GM18951 (cell line): ENCODE measurements around the gene SEMA3C.

Experiments
- POLR2A ChIP-seq: IDR thresholded peaks from 4 replicates; pipeline ENCODE4 v1.6.1; 2011; ENCODE audit warnings: mild to moderate bottlenecking; ENCODE audit not compliant: insufficient read length, insufficient read depth; ENCODE audit errors: extremely low read depth
- in situ Hi-C: fragments of 300-500 bp; cut with MboI; formaldehyde crosslinking; loops from one replicate; pipeline ENCODE4 v1.12.0; 2022; ENCODE audit warnings: low sequenced_read_pairs, mixed read lengths, inconsistent platforms; ENCODE audit not compliant: unreplicated experiment

Gene SEMA3C

DNA sequence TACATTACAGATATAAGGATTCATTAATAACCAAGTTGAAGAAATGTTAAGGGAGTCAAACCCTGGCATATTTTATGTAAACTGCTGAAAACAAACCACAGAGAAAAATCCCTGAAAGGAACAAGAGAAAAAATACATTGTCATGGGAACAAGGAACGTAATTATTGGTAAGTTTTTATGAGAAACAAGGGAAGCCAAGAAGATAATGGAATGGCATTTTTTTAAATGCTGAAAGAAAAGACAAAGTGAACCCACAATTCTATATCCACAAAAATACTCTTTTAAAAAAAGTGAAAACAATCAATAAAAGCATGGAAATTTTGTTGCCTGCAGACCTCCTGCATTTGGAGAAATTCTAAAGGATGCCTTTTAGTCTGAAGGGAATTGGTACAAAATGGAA, 144.0 kb downstream of the SEMA3C start:
- no peak for TF ChIP-seq POLR2A
- in situ Hi-C loops = no loop called here

- no peak for TF ChIP-seq POLR2A
- in situ Hi-C loops = no loop called here
These were observed 144.9 kb downstream of the SEMA3C start for GRCh38 chr7:80773787-80774508.

DNA sequence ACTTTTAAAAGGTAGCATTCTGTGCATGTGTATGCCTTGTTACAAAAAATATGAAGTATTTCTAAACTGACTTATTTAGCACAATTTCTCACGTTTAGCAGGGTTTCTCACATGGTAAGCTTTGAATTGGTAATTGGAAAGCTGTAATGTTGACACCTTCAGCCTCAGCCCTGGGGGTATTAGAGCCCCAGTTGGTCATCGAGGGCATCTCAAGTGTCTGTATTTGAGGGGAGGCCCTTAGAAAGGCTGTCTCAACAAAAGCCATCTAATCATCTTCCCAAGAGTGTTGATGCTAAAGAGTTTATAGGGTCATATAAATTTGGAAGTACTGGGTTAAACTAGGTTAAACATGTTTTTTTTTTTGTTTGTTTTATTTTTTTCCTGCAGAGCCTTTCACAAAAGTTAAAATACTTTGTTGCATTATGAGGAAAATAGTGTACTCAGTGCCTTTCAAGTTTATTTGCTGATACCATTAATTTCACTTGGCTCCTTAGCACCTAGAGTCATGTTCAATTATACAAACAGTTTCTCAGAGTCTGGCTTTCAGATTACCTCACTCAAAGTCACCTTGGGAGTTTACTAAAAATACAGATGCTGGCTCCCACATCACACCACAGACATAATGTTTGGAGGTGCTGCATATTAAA, 146.4 kb downstream of the SEMA3C start:
- TF ChIP-seq POLR2A = no peak
- in situ Hi-C loops = no loop called here

DNA sequence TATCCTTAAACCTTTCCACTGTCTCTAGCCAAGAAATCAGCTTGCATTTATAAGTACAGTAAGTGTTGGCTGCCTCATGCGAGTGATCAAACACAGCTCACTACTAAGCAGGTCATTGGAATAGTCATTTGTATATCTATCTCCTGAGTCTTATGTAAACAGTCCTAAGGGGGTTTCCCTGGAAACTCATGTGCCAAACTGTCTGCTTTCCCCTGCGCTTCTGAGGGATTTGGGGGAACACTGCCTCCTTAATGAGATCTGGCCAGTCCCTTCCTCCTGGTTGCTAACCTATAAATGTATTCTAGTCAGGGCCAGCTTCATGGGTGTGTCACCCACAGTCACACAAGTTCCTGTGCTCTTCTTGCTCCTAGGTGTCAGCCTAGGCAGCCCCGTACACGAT, 147.3 kb downstream of the SEMA3C start:
- in situ Hi-C loops = no loop called here
- no peak for TF ChIP-seq POLR2A

DNA sequence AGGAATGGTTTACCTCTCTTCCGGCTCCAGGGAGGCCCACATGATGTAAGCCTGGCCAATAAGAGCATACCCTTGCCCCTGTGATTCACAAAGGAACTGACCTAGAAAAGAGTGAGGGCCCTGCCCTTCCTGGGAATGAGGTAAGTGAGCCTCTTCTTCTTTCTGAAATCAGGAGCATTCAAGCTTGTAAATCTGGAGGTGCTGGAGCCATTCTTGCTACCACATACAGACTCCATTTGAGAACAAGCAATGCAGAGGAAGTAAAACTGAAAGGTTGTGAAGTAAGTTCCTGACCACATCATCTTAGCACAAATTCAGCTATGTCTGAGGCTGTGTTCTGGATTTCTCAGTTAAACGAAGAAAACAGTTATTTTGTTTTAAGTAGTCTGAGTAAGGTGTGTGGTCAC, 148.2 kb downstream of the SEMA3C start:
- in situ Hi-C loops = no loop called here
- TF ChIP-seq POLR2A = no peak

DNA sequence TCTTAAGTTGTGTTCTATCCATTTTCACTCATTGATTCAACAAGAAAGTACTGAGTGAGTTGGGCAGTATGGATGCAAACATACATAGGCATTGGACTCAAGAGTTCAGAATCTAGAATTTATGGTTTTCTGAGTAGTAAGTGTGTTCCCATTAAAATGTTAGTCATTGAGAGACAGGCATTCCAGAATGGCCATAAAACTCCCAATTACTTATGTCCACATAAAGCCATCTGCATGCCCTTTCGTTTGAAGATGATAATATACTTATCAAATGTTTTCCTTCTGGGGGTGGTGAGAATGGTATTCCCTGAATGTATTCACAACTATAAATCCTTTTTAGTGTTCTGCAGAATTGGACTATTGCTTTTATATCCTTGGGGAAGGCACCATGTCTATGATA, 148.8 kb downstream of the SEMA3C start:
- in situ Hi-C loops = no loop called here

GRCh38 chr7:80768756-80769155, 150.1 kb downstream of the SEMA3C start:
- in situ Hi-C loops = no loop called here
- no peak for TF ChIP-seq POLR2A

More for the DNA sequence above, 148.8 kb downstream of the SEMA3C start:
- no peak for TF ChIP-seq POLR2A

DNA sequence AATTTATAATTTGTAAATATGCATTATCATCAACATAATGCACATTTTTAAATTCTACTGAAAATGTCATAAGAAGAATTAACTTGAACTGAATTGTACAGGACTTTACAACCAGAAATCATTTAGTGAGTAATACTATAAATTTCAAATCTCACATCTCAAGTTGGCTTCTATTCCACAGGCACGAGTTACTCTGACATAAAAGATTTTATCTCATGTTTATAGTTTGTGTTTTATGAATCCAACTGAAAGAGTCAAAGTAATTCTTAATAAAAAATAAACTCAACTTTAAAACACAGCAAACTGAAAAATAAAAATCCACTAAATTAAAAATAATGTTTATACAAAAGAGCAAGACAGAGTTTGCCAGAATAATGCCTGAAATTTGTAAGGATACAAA, 151.2 kb downstream of the SEMA3C start:
- TF ChIP-seq POLR2A = no peak
- in situ Hi-C loops = no loop called here

DNA sequence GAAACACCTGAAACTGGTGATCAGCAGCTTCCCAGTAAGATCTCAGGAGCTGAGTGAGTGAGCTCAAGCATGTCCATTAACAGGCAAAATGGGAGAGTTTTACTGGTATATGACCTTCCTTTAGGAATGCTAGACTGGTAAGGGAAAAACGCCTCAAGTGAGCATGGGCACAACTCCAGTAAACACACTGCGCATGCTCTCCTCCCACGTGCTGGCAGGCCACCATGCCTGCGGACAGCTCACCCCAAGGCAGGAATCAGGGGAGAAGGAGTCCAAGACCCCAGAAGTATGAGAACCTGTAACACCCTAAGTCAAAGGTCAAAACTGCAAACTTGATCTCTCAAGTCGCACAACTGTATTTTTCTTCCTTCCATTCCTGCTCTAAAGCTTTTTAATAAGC, 152.1 kb downstream of the SEMA3C start:
- in situ Hi-C loops = no loop called here
- TF ChIP-seq POLR2A = no peak

DNA sequence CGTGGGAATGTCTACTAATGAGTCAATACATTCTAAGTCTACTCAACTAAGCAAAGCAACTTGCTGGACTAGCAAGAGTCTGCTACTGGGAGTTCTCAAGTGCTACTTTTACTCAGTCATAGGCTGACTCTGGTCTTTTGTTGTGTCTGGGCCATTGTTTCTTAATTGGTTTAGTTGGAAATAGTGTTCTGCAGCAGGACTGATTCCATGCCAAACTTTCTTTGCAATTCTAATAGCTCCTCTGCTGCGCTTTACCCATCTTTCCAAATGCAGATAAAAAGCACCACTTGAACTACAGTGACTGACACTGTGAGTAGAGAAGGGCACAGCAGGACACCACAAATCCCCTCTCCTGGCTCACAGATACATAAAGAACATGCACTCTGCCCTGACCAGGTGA, 154.7 kb downstream of the SEMA3C start:
- TF ChIP-seq POLR2A = no peak
- in situ Hi-C loops = no loop called here

DNA sequence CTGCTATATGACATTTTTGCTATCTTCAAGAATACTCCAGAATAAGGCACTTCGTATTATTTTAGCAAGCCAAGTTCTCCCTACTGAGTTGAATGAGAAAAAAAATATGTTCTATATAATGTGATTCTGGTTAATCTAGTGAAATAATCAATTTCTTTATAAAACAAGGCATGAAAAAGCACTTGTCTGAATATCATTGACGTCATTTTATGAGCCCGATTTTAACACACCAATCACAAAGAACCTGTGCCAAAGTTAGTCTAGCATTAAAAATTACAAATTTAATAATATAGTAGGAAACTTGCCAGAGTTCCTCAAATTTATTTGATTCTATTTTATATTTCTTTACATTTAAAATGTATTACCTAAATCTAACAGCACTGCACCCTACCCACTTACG, 155.1 kb downstream of the SEMA3C start:
- in situ Hi-C loops = no loop called here
- TF ChIP-seq POLR2A = no peak

- in situ Hi-C loops = no loop called here
- no peak for TF ChIP-seq POLR2A
These were observed 155.6 kb downstream of the SEMA3C start for GRCh38 chr7:80763289-80763688.

- in situ Hi-C loops = no loop called here
- no peak for TF ChIP-seq POLR2A
These were observed 158.6 kb downstream of the SEMA3C start for GRCh38 chr7:80760292-80760691.

DNA sequence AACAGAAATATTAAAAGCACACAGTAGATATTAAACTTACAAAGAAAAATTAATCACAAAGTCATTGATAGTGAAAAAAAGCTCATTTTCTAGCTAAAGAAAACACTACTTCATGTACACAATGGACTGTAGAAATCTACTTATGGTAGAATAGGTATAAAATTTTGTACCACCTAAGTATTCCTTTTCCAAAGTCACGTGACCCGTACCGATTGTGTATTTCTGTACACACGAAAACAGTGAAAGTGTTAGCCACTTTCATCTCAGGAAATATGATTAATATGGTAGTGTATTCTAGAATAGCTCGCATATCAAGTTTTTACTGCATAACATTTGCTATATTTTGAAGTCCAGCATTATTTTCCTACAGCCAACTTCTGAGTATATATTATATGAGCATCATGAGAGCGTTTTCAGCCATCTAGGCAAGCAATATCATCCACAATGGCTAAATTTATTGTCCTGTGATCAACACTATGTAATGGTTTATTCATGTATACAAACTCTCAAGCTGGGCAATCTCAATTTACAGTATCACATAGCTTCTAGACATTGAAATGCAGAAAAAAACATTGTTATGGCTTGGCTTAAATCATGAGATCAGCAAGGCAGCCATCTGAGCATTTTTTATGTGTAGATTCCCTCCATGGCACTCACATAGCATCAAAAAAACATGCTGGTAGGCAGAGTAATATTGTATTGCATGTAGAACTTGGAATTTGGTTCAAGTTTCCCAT, 165.7 kb downstream of the SEMA3C start:
- in situ Hi-C loops = no loop called here
- TF ChIP-seq POLR2A = no peak

GRCh38 chr7:80749270-80749669, 169.6 kb downstream of the SEMA3C start:
- TF ChIP-seq POLR2A = no peak
- in situ Hi-C loops = no loop called here
